OCI-LY3 (cell line): ENCODE results near the gene VWA1.

Experiments
- H2AFZ ChIP-seq: fragments of 200-600, 300-600 bp; shearing (Covaris generic); 2 replicates; pipeline ENCODE4 v1.6.0; 2014; ENCODE audit warnings: antibody characterized with exemption, low read depth, low read length
- H3K27ac ChIP-seq: fragments of 200-600, 300-600 bp; sonication (generic); 2 replicates; pipeline ENCODE4 v1.5.1; 2014; ENCODE audit warnings: mild to moderate bottlenecking, low read length, moderate library complexity, mixed read lengths
- H3K27me3 ChIP-seq: fragments of 200-600, 300-600 bp; sonication (generic); 2 replicates; pipeline ENCODE4 v1.6.1; 2014; ENCODE audit warnings: low read depth, low read length, mixed read lengths
- H3K36me3 ChIP-seq: fragments of 200-600, 300-600 bp; sonication (generic); replicated peaks from 2 replicates; pipeline ENCODE3; 2014; ENCODE audit warnings: low read depth, low read length, mixed read lengths
- H3K4me1 ChIP-seq: fragments of 300-600, 200-600 bp; sonication (generic); 2 replicates; pipeline ENCODE4 v1.6.1; 2014; ENCODE audit warnings: low read length, mixed read lengths
- H3K4me2 ChIP-seq: fragments of 200-600, 300-600 bp; sonication (generic); 2 replicates; pipeline ENCODE4 v1.6.1; 2014; ENCODE audit warnings: low read length, mixed read lengths
- H3K4me3 ChIP-seq: fragments of 300-600, 200-600 bp; sonication (generic); 2 replicates; pipeline ENCODE4 v1.5.1; 2014; ENCODE audit warnings: antibody characterized with exemption, mild to moderate bottlenecking, low read length, moderate library complexity
- H3K79me2 ChIP-seq: fragments of 300-600, 200-600 bp; shearing (Covaris generic); 2 replicates; pipeline ENCODE4 v1.6.1; 2014; ENCODE audit warnings: mild to moderate bottlenecking, low read length, mixed read lengths
- H3K9ac ChIP-seq: fragments of 300-600, 200-600 bp; shearing (Covaris generic); 2 replicates; pipeline ENCODE4 v1.6.0; 2014; ENCODE audit warnings: mild to moderate bottlenecking, low read length, moderate library complexity
- H3K9me3 ChIP-seq: fragments of 200-600, 300-600 bp; shearing (Covaris generic); 2 replicates; pipeline ENCODE4 v1.6.1; 2014; ENCODE audit warnings: low read length, mixed read lengths; ENCODE audit not compliant: insufficient read depth
- H4K20me1 ChIP-seq: fragments of 200-600, 300-600 bp; sonication (generic); 2 replicates; pipeline ENCODE4 v1.6.1; 2016; ENCODE audit warnings: low read length, mixed read lengths; ENCODE audit not compliant: insufficient read depth
- CTCF ChIP-seq: fragments of 200-600, 300-600 bp; sonication (generic); IDR thresholded peaks from 2 replicates; pipeline ENCODE4 v1.5.1; 2014; ENCODE audit warnings: antibody characterized with exemption, low read length, low read depth
- EZH2phosphoT487 ChIP-seq: fragments of 200-600 bp; shearing (Covaris generic); IDR thresholded peaks from 2 replicates; pipeline ENCODE4 v1.6.1; 2018; ENCODE audit warnings: antibody characterized with exemption, mixed run types, low read depth

The VWA1 gene

GRCh38 chr1:1437033-1437903, 1.8 kb downstream of the VWA1 start:
- H3K4me2 ChIP-seq: peak overlapping the region; percentile 75
- no peaks in the 10 kb centered on the region for H3K36me3 ChIP-seq
- H3K4me3 ChIP-seq: peak overlapping the region; percentile 41; the same call in 1 of the 2 replicates

GRCh38 chr1:1437904-1438376, 2.5 kb downstream of the VWA1 start:
- H3K79me2 ChIP-seq: no peaks in the 10 kb centered on the region
- H4K20me1 ChIP-seq: no peaks in the 10 kb centered on the region
- H3K9ac ChIP-seq: peak overlapping the region; percentile 31; the same call in 1 of the 2 replicates
- H3K9me3 ChIP-seq: no peaks in the 10 kb centered on the region
- H3K4me3 ChIP-seq: peak overlapping the region; percentile 41
- peak overlapping the region; percentile 75 for H3K4me2 ChIP-seq
- peak overlapping the region; percentile 28; the same call in 1 of the 2 replicates for H3K27ac ChIP-seq
- no peaks in the 10 kb centered on the region for H3K27me3 ChIP-seq
- H3K4me1 ChIP-seq: peaks cover 26% of the 10 kb centered on the region
- no peaks in the 10 kb centered on the region for H3K36me3 ChIP-seq
- no peak for TF ChIP-seq EZH2phosphoT487
- no peak for TF ChIP-seq CTCF
- peak overlapping the region; percentile 22; the same call in 1 of the 2 replicates for H2AFZ ChIP-seq

More at GRCh38 chr1:1437033-1437903, 1.8 kb downstream of the VWA1 start:
- Histone ChIP-seq H3K9me3 (no peaks in the 10 kb centered on the region), H3K4me1 (peaks cover 26% of the 10 kb centered on the region), H3K27me3 (no peaks in the 10 kb centered on the region), H4K20me1 (no peaks in the 10 kb centered on the region), H3K9ac (peak overlapping the region; percentile 31; the same call in 1 of the 2 replicates), H3K27ac (peak overlapping the region; percentile 28; the same call in 1 of the 2 replicates), H2AFZ (no peak overlapping the region), H3K79me2 (no peaks in the 10 kb centered on the region)
- TF ChIP-seq EZH2phosphoT487 (no peak), CTCF (no peak)

GRCh38 chr1:1438531-1439381, 3.3 kb downstream of the VWA1 start:
- H3K4me2 ChIP-seq: peak overlapping the region; percentile 75
- 0 out of 2 replicates have a peak overlapping the region, but pooled peaks have one; percentile 28 for H3K27ac ChIP-seq
- H3K4me1 ChIP-seq: peaks cover 26% of the 10 kb centered on the region
- peak overlapping the region; percentile 31; the same call in 1 of the 2 replicates for H3K9ac ChIP-seq
- no peaks in the 10 kb centered on the region for H3K9me3 ChIP-seq
- H4K20me1 ChIP-seq: no peaks in the 10 kb centered on the region
- H3K4me3 ChIP-seq: peak overlapping the region; percentile 41
- H3K27me3 ChIP-seq: no peaks in the 10 kb centered on the region
- no peak overlapping the region; the same call in 1 of the 2 replicates for H2AFZ ChIP-seq
- TF ChIP-seq EZH2phosphoT487: no peak
- no peak for TF ChIP-seq CTCF
- H3K36me3 ChIP-seq: no peaks in the 10 kb centered on the region
- H3K79me2 ChIP-seq: no peaks in the 10 kb centered on the region
